BE2C (cell line): ENCODE results near the gene WNT16. TPM values are rescaled to one million over a fixed set of nuclear protein-coding genes. Genes with fewer than 3 reads are reported as not detected.
A peak's percentile ranks its signal among the peaks of the same experiment; 100 is the strongest.

Experiments used
- DNase-seq: peaks from one replicate; pipeline ENCODE4 v3.0.0-alpha.2; 2020
- H3K27me3 ChIP-seq: fragments of 250-450 bp; sonication (Bioruptor Pico); 2 replicates; pipeline ENCODE4 v1.5.1; 2020; ENCODE audit warnings: mild to moderate bottlenecking
- H3K36me3 ChIP-seq: fragments of 250-450 bp; sonication (Bioruptor Pico); 2 replicates; pipeline ENCODE4 v1.5.1; 2020; ENCODE audit warnings: mild to moderate bottlenecking
- H3K4me1 ChIP-seq: fragments of 250-450 bp; sonication (Bioruptor Pico); 2 replicates; pipeline ENCODE4 v1.5.1; 2020
- H3K4me3 ChIP-seq: 2 replicates; pipeline ENCODE4 v1.5.1; 2011; ENCODE audit warnings: low read depth, low read length
- H3K9me3 ChIP-seq: fragments of 250-450 bp; sonication (Bioruptor Pico); 2 replicates; pipeline ENCODE4 v1.5.1; 2020
- CTCF ChIP-seq: IDR thresholded peaks from 2 replicates; pipeline ENCODE4 v1.5.1; 2012; ENCODE audit warnings: mild to moderate bottlenecking, low read depth, low read length
- polyA plus RNA-seq: library from polyadenylated mRNA; unstranded; fragments of >200 nt; gene quantifications from one replicate; pipeline ENCODE4 v1.2.1, GENCODE V29; 2012; ENCODE audit warnings: low read depth, missing spikeins; ENCODE audit not compliant: insufficient read length, insufficient read depth

Gene WNT16
- not detected for polyA plus RNA-seq

- Histone ChIP-seq H3K4me3 (no peak within 1 kb of the TSS), H3K4me1 (no peaks in the 10 kb centered on the region), H3K36me3 (no peaks in the 10 kb centered on the region), H3K27me3 (peaks cover 66% of the 10 kb centered on the region), H3K9me3 (no peaks in the 10 kb centered on the region)
- TF ChIP-seq CTCF: no peak
- DNase-seq: peak; percentile 46
These were observed at the start of gene WNT16 for GRCh38 chr7:121328508-121329190. TSS of gene WNT16 (plus strand) at chr7:121329000. CDS start at chr7:121329293, 293 bp downstream.

GRCh38 chr7:121279060-121279620 is 49.7 kb upstream of the WNT16 start:
- H3K27me3 ChIP-seq: peaks cover 5% of the 10 kb centered on the region; the same call in 1 of the 2 replicates
- no peak for DNase-seq
- H3K36me3 ChIP-seq: no peaks in the 10 kb centered on the region
- no peak for TF ChIP-seq CTCF
- H3K4me1 ChIP-seq: no peaks in the 10 kb centered on the region
- no peak overlapping the region for H3K4me3 ChIP-seq
- H3K9me3 ChIP-seq: no peaks in the 10 kb centered on the region

GRCh38 chr7:121279822-121280221 is 49.0 kb upstream of the WNT16 start:
- Histone ChIP-seq H3K4me3 (no peak overlapping the region), H3K27me3 (peaks cover 5% of the 10 kb centered on the region; the same call in 1 of the 2 replicates), H3K9me3 (no peaks in the 10 kb centered on the region), H3K36me3 (no peaks in the 10 kb centered on the region), H3K4me1 (no peaks in the 10 kb centered on the region)
- DNase-seq: no peak
- TF ChIP-seq CTCF: no peak

- no peak for DNase-seq
- Histone ChIP-seq H3K36me3 (no peaks in the 10 kb centered on the region), H3K27me3 (peaks cover 5% of the 10 kb centered on the region; the same call in 1 of the 2 replicates), H3K4me3 (no peak overlapping the region), H3K4me1 (no peaks in the 10 kb centered on the region), H3K9me3 (no peaks in the 10 kb centered on the region)
- TF ChIP-seq CTCF: no peak
These were observed 48.1 kb upstream of the WNT16 start for GRCh38 chr7:121280656-121281055.

- H3K27me3 ChIP-seq: peaks cover 5% of the 10 kb centered on the region; the same call in 1 of the 2 replicates
- no peaks in the 10 kb centered on the region for H3K9me3 ChIP-seq
- no peaks in the 10 kb centered on the region for H3K36me3 ChIP-seq
- no peaks in the 10 kb centered on the region for H3K4me1 ChIP-seq
- H3K4me3 ChIP-seq: no peak overlapping the region
- TF ChIP-seq CTCF: no peak
- DNase-seq: no peak
These were observed 46.7 kb upstream of the WNT16 start for GRCh38 chr7:121282129-121282528.

- H3K4me1 ChIP-seq: no peaks in the 10 kb centered on the region
- TF ChIP-seq CTCF: no peak
- no peak for DNase-seq
- no peak overlapping the region for H3K4me3 ChIP-seq
- H3K9me3 ChIP-seq: no peaks in the 10 kb centered on the region
- peaks cover 5% of the 10 kb centered on the region; the same call in 1 of the 2 replicates for H3K27me3 ChIP-seq
- no peaks in the 10 kb centered on the region for H3K36me3 ChIP-seq
These were observed 43.6 kb upstream of the WNT16 start for GRCh38 chr7:121285066-121285667.
